Measurements from ENCODE around the gene TBC1D16.

GRCh38 chr17:79986411-79987186 lies 49.1 kb downstream of the TBC1D16 start:
- TF ChIP-seq, protein P1, sequence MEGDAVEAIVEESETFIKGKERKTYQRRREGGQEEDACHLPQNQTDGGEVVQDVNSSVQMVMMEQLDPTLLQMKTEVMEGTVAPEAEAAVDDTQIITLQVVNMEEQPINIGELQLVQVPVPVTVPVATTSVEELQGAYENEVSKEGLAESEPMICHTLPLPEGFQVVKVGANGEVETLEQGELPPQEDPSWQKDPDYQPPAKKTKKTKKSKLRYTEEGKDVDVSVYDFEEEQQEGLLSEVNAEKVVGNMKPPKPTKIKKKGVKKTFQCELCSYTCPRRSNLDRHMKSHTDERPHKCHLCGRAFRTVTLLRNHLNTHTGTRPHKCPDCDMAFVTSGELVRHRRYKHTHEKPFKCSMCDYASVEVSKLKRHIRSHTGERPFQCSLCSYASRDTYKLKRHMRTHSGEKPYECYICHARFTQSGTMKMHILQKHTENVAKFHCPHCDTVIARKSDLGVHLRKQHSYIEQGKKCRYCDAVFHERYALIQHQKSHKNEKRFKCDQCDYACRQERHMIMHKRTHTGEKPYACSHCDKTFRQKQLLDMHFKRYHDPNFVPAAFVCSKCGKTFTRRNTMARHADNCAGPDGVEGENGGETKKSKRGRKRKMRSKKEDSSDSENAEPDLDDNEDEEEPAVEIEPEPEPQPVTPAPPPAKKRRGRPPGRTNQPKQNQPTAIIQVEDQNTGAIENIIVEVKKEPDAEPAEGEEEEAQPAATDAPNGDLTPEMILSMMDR (IDR thresholded peaks at IDR 0.05; ENCODE audit: borderline replicate concordance, extremely low read depth, low read length, poor library complexity, severe bottlenecking): no peak
- TF ChIP-seq EZH2 (IDR thresholded peaks at IDR 0.05; ENCODE audit: borderline replicate concordance, low read depth, low read length, severe bottlenecking): no peak
